Ovary (tissue), 9 donors: ENCODE results near the gene ST7. TPM values are rescaled to one million over a fixed set of nuclear protein-coding genes. Genes with fewer than 3 reads are reported as not detected.

Experiments
- DNase-seq, 5 donors: peaks; one replicate each; pipeline ENCODE4 v3.0.0-alpha.2; 2019 to 2020
- H3K27ac ChIP-seq, 2 donors: fragments of 200-600 bp; one replicate each; pipeline versions ENCODE4 v1.5.1 to v1.8.0; 2019 to 2022
- H3K27me3 ChIP-seq: fragments of 200-600 bp; one replicate; pipeline ENCODE4 v1.8.0; 2022
- H3K36me3 ChIP-seq: fragments of 200-600 bp; sonication (generic); one replicate; pipeline ENCODE4 v1.5.1; 2019
- H3K4me1 ChIP-seq: one replicate; pipeline ENCODE4 v1.8.1; 2013; ENCODE audit warnings: mild to moderate bottlenecking, moderate library complexity; ENCODE audit not compliant: insufficient read depth
- H3K4me3 ChIP-seq: fragments of 200-600 bp; sonication (generic); one replicate; pipeline ENCODE4 v1.5.1; 2017
- H3K9me3 ChIP-seq, 2 donors: fragments of 200-600 bp in 1 of 2; sonication (generic) in 1 of 2; one replicate each; pipeline versions ENCODE4 v1.5.1 to v1.8.1; 2013 to 2019; ENCODE audit warnings: mild to moderate bottlenecking in 1 of 2, moderate library complexity in 1 of 2
- CTCF ChIP-seq, 3 donors: fragments of 450-650 bp in 2 of 3; fragments of 200-600 bp in 1 of 3; IDR thresholded peaks; one replicate each; pipeline versions ENCODE4 v1.5.1 to v1.8.0; 2016 to 2022; ENCODE audit warnings: antibody characterized with exemption in 3 of 3, mild to moderate bottlenecking in 1 of 3
- EP300 ChIP-seq: sonication (generic); formaldehyde crosslinking; IDR thresholded peaks from one replicate; pipeline ENCODE4 v1.6.1; 2017; ENCODE audit warnings: antibody characterized with exemption
- POLR2A ChIP-seq: fragments of 450-650 bp; IDR thresholded peaks from one replicate; pipeline ENCODE4 v1.6.1; 2017; ENCODE audit warnings: antibody characterized with exemption, mild to moderate bottlenecking, moderate library complexity
- WGBS, 3 donors: extraction: QIAGEN DNeasy Blood & Tissue Kit in 1 of 3; methylation state at CpG; one replicate each; pipeline versions ENCODE4 v1.1.5 to v1.1.7; 2013 to 2017; 5-methylcytosine and 5-hydroxymethylcytosine counted together
- intact Hi-C, 4 donors: fragments of 100-400 bp; cut with DNase I; formaldehyde crosslinking; loops; one replicate each; pipeline versions ENCODE4 v1.11.0 to v1.15.1; 2022 to 2023
- polyA plus RNA-seq, 2 donors: library from polyadenylated mRNA; stranded (reverse); fragments of 200-250 nt in 1 of 2; fragments of 350-450 nt in 1 of 2; fragmentation: Illumina TruSeq in 1 of 2; extraction: RNeasy Lipid Tissue Mini Kit (QIAGEN cat#74804) in 1 of 2; gene quantifications; one replicate each; pipeline ENCODE4 v1.2.3, GENCODE V29; 2013 to 2014
- total RNA-seq, 7 donors: library from RNA; depleted of rRNA in 2 of 7; stranded (reverse); fragments of >200 nt in 2 of 7; fragmentation: NEBNext Ultra II Directional in 3 of 7; extraction: Animal tissue kit (Norgen Biotek cat#: 25700) in 3 of 7; gene quantifications; one replicate each; pipeline versions ENCODE4 v1.1.0 to v1.2.4, GENCODE V29; 2016 to 2023
- donor health status: DM: no; HTN: no; CAD: no; lungs with moderate emphysema.
- donor health status: DM: no; HTN: no; CAD: no.
- donor health status: Bipolar disorder and iron deficiency.
- donor health status: DM: yes; HTN: yes; CAD: no.
- donor health status: DM: no; HTN: no; CAD: no.
- donor health status: DM: yes; HTN: yes; CAD: no.

ST7 gene
- total and polyA plus RNA-seq, 9 donors = 14.1 to 37.7 (median 18.8) TPM

- Histone ChIP-seq H3K27ac (no peak overlapping the region), H3K4me1 (peaks cover 3% of the 10 kb centered on the region), H3K9me3 (no peaks in the 10 kb centered on the region), H3K27me3 (no peaks in the 10 kb centered on the region), H3K36me3 (no peaks in the 10 kb centered on the region), H3K4me3 (no peak overlapping the region)
- 3 to 19% (median 5%) methylated on average over 1 of the region's 1 CpG for WGBS, 3 donors
- TF ChIP-seq EP300 (no peak), CTCF (IDR thresholded peaks at IDR 0.05) (no peak), POLR2A (no peak)
- intact Hi-C loops = no loop called here
- no peak for DNase-seq
Observed at GRCh38 chr7:117098457-117098856, 145.2 kb downstream of the ST7 start.

GRCh38 chr7:117101026-117101425, 147.7 kb downstream of the ST7 start:
- 63 to 79% (median 74%) methylated on average over 2 of the region's 2 CpGs for WGBS, 3 donors
- Histone ChIP-seq H3K36me3 (no peaks in the 10 kb centered on the region), H3K27me3 (no peaks in the 10 kb centered on the region), H3K9me3 (no peaks in the 10 kb centered on the region), H3K27ac (no peak overlapping the region), H3K4me3 (no peak overlapping the region), H3K4me1 (peaks cover 4% of the 10 kb centered on the region)
- intact Hi-C loops = no loop called here
- no peak for DNase-seq
- TF ChIP-seq EP300 = no peak
- TF ChIP-seq CTCF (IDR thresholded peaks at IDR 0.05) = no peak
- TF ChIP-seq POLR2A = no peak

GRCh38 chr7:117110480-117111315, 157.4 kb downstream of the ST7 start:
- TF ChIP-seq EP300 = no peak
- no peak for TF ChIP-seq CTCF (IDR thresholded peaks at IDR 0.05)
- no peak for TF ChIP-seq POLR2A
- no peak overlapping the region for H3K4me3 ChIP-seq
- H3K27ac ChIP-seq = no peak overlapping the region
- no peaks in the 10 kb centered on the region for H3K27me3 ChIP-seq
- peaks cover 2% of the 10 kb centered on the region for H3K4me1 ChIP-seq
- H3K9me3 ChIP-seq = no peaks in the 10 kb centered on the region
- no peak for DNase-seq
- 68 to 79% (median 71%) methylated on average over 5 of the region's 5 CpGs for WGBS, 3 donors
- intact Hi-C loops = loop anchor here in 2 of 4 donors (5.0 to 10.0 kb wide), 2 partner anchors 113 to 126 kb away; no protein-coding TSS in a partner anchor
- no peaks in the 10 kb centered on the region for H3K36me3 ChIP-seq

- no peak for DNase-seq
- TF ChIP-seq EP300 = no peak
- TF ChIP-seq POLR2A = no peak
- no peak for TF ChIP-seq CTCF (IDR thresholded peaks at IDR 0.05)
- Histone ChIP-seq H3K36me3 (no peaks in the 10 kb centered on the region), H3K27ac (no peak overlapping the region), H3K4me3 (no peak overlapping the region), H3K9me3 (no peaks in the 10 kb centered on the region), H3K4me1 (peaks cover 2% of the 10 kb centered on the region), H3K27me3 (no peaks in the 10 kb centered on the region)
- intact Hi-C loops = loop anchor here in 2 of 4 donors (5.0 to 10.0 kb wide), 2 partner anchors 114 to 127 kb away; no protein-coding TSS in a partner anchor
- WGBS, 3 donors = 96 to 100% (median 100%) methylated on average over 1 of the region's 1 CpG
Observed at GRCh38 chr7:117111535-117111934, 158.2 kb downstream of the ST7 start.
